Activated T-cell treated with anti-CD3 and anti-CD28 coated beads for 24 hours (primary cell): ENCODE results near the gene TMEM221.

Experiments
- DNase-seq: peaks from one replicate; pipeline ENCODE4 v3.0.0-alpha.2; 2020; ENCODE audit warnings: low read depth

TMEM221 gene

GRCh38 chr19:17405250-17406045, 43.0 kb downstream of the TMEM221 start, which contains the start of gene BST2:
TSS of gene BST2 (minus strand) at chr19:17405630. CDS start at chr19:17405575, 55 bp downstream.
- no peak for DNase-seq

GRCh38 chr19:17404621-17405249, 43.7 kb downstream of the TMEM221 start:
- DNase-seq: no peak

GRCh38 chr19:17404015-17404414, 44.5 kb downstream of the TMEM221 start:
- DNase-seq: no peak

GRCh38 chr19:17402982-17403855, 45.2 kb downstream of the TMEM221 start:
- DNase-seq: no peak

- no peak for DNase-seq
Measured at GRCh38 chr19:17401628-17402027, 46.8 kb downstream of the TMEM221 start.

GRCh38 chr19:17398902-17399527, 49.5 kb downstream of the TMEM221 start:
- DNase-seq: no peak

- DNase-seq: peak; percentile 61
Measured at GRCh38 chr19:17394891-17395415, 53.5 kb downstream of the TMEM221 start.

GRCh38 chr19:17393914-17394313, 54.6 kb downstream of the TMEM221 start, which contains the start of gene CCDC194:
TSS of gene CCDC194 (minus strand) at chr19:17394196. CDS start at chr19:17394158, 38 bp downstream.
- DNase-seq: no peak

- no peak for DNase-seq
Measured at GRCh38 chr19:17393002-17393401, 55.5 kb downstream of the TMEM221 start.

GRCh38 chr19:17391371-17392151, 56.9 kb downstream of the TMEM221 start:
- no peak for DNase-seq

GRCh38 chr19:17390665-17391370, 57.6 kb downstream of the TMEM221 start:
- peak; percentile 88 for DNase-seq

- DNase-seq: no peak
Measured at GRCh38 chr19:17389957-17390664, 58.4 kb downstream of the TMEM221 start.

GRCh38 chr19:17389288-17389687, 59.2 kb downstream of the TMEM221 start:
- DNase-seq: no peak

GRCh38 chr19:17385878-17386611, 62.4 kb downstream of the TMEM221 start:
- peak; percentile 49 for DNase-seq
